Caco-2 (cell line): ENCODE results near the gene DOCK3. TPM values are rescaled to one million over a fixed set of nuclear protein-coding genes. Genes with fewer than 3 reads are reported as not detected.
A peak's percentile ranks its signal among the peaks of the same experiment; 100 is the strongest.

Source experiments
- BruUV-seq: library from RNA; stranded (reverse); fragments of 400-500 nt; replicated peaks from 2 replicates; lab custom pipeline; 2021; lab: Mats Ljungman, UMichigan
- CTCF ChIA-PET: fragments of 300-600 bp; sonication (Branson Sonifier 250); formaldehyde crosslinking; loops from one replicate; lab custom pipeline; 2022; ENCODE audit warnings: antibody characterized with exemption; lab: Charles Lee
- POLR2A ChIA-PET: fragments of 300-600 bp; sonication (Branson Sonifier 250); formaldehyde crosslinking; loops from one replicate; lab custom pipeline; 2022; ENCODE audit warnings: antibody characterized with exemption; lab: Charles Lee
- DNase-seq, 2 experiments: peaks; one replicate each; pipeline versions ENCODE4 v3.0.0 to v3.0.0-alpha.2; 2020 to 2022
- H3K27me3 ChIP-seq: replicated peaks from 2 replicates; pipeline ENCODE4 v1.6.0; 2011; ENCODE audit warnings: low read length; ENCODE audit not compliant: control insufficient read depth, insufficient read depth
- H3K36me3 ChIP-seq: 2 replicates; pipeline ENCODE4 v1.5.1; 2011; ENCODE audit warnings: low read length; ENCODE audit not compliant: control insufficient read depth, insufficient read depth
- H3K4me1 ChIP-seq: fragments of 250-450 bp; sonication (Bioruptor Pico); 2 replicates; pipeline ENCODE4 v1.5.1; 2020; ENCODE audit warnings: mild to moderate bottlenecking
- H3K4me3 ChIP-seq: 2 replicates; pipeline ENCODE4 v1.5.1; 2011; ENCODE audit warnings: low read depth, mild to moderate bottlenecking, control low read depth, low read length
- H3K9me3 ChIP-seq: fragments of 250-450 bp; sonication (Bioruptor Pico); 2 replicates; pipeline ENCODE4 v1.5.1; 2020; ENCODE audit warnings: mild to moderate bottlenecking, moderate library complexity
- H3K27ac Mint-ChIP-seq: one replicate; pipeline ENCODE4 v1.8.0; 2022; ENCODE audit warnings: mixed read lengths; ENCODE audit not compliant: unreplicated experiment
- H3K27me3 Mint-ChIP-seq: one replicate; pipeline ENCODE4 v1.8.0; 2022; ENCODE audit warnings: mixed read lengths; ENCODE audit not compliant: insufficient read depth, unreplicated experiment
- H3K36me3 Mint-ChIP-seq: one replicate; pipeline ENCODE4 v1.8.0; 2022; ENCODE audit warnings: mild to moderate bottlenecking, mixed read lengths; ENCODE audit not compliant: insufficient read depth, unreplicated experiment
- H3K4me1 Mint-ChIP-seq: one replicate; pipeline ENCODE4 v1.8.0; 2022; ENCODE audit warnings: low read depth, mixed read lengths; ENCODE audit not compliant: unreplicated experiment
- H3K4me3 Mint-ChIP-seq: one replicate; pipeline ENCODE4 v1.8.0; 2022; ENCODE audit warnings: mild to moderate bottlenecking, moderate library complexity, mixed read lengths; ENCODE audit not compliant: unreplicated experiment
- H3K9me3 Mint-ChIP-seq: one replicate; pipeline ENCODE4 v1.8.0; 2022; ENCODE audit warnings: mixed read lengths; ENCODE audit not compliant: unreplicated experiment
- CTCF ChIP-seq, 2 experiments: fragments of 200-600 bp in 1 of 2; IDR thresholded peaks; 1 replicate in 1 of 2; 2 replicates in 1 of 2; pipeline versions ENCODE4 v1.5.1 to v1.8.0; 2011 to 2022; ENCODE audit warnings: antibody characterized with exemption in 1 of 2, control low read depth in 1 of 2, inconsistent platforms in 1 of 2, low read depth in 1 of 2, low read length in 1 of 2, mild to moderate bottlenecking in 1 of 2, moderate library complexity in 1 of 2; ENCODE audit not compliant: insufficient read depth in 1 of 2, severe bottlenecking in 1 of 2, unreplicated experiment in 1 of 2
- intact Hi-C: fragments of 100-400 bp; cut with micrococcal nuclease; formaldehyde crosslinking; loops from one replicate; pipeline ENCODE4 v1.10.0; 2022; ENCODE audit not compliant: unreplicated experiment
- total RNA-seq: library from RNA; stranded (reverse); gene quantifications from 2 replicates; pipeline ENCODE4 v1.2.3, GENCODE V29; 2022

Gene DOCK3
- total RNA-seq, 1 experiment from 2014 or later, result 0.05 TPM

- TF ChIP-seq CTCF (IDR thresholded peaks at IDR 0.05; ENCODE audit: insufficient read depth in 1 of 2, low read depth in 1 of 2, low read length in 1 of 2, severe bottlenecking in 1 of 2, unreplicated experiment in 1 of 2), result no peak
- BruUV-seq, result no TSS peak
- Mint-ChIP-seq H3K4me1 (peaks cover 29% of the 10 kb centered on the region), H3K4me3 (peak overlapping the region; percentile 74), H3K36me3 (peaks cover 85% of the 10 kb centered on the region), H3K9me3 (no peaks in the 10 kb centered on the region), H3K27ac (peak overlapping the region; percentile 57), H3K27me3 (no peaks in the 10 kb centered on the region)
- H3K4me1 ChIP-seq, result peaks cover 29% of the 10 kb centered on the region
- DNase-seq, result no peak
- no peaks in the 10 kb centered on the region for H3K27me3 ChIP-seq
- H3K4me3 ChIP-seq, result no peak overlapping the region
- ChIA-PET CTCF (no interaction called here), POLR2A (interaction anchor here (0.6 kb wide), 1 partner anchor 27 kb away, joined by 3 read pairs; no protein-coding TSS in a partner anchor)
- H3K36me3 ChIP-seq, result peaks cover 7% of the 10 kb centered on the region
- H3K9me3 ChIP-seq, result no peaks in the 10 kb centered on the region
- intact Hi-C loops, result loop anchor here (5.0 kb wide), 1 partner anchor 289 kb away; no protein-coding TSS in a partner anchor
Observed at GRCh38 chr3:51393564-51393963, 718.8 kb downstream of the DOCK3 start.

GRCh38 chr3:51394541-51394940 lies 719.8 kb downstream of the DOCK3 start:
- H3K36me3 Mint-ChIP-seq, result peaks cover 81% of the 10 kb centered on the region
- H3K27me3 Mint-ChIP-seq, result no peaks in the 10 kb centered on the region
- no TSS peak for BruUV-seq
- Histone ChIP-seq H3K36me3 (peaks cover 7% of the 10 kb centered on the region), H3K4me1 (peaks cover 21% of the 10 kb centered on the region; the same call in 1 of the 2 replicates), H3K9me3 (no peaks in the 10 kb centered on the region), H3K4me3 (no peak overlapping the region), H3K27me3 (no peaks in the 10 kb centered on the region)
- H3K4me3 Mint-ChIP-seq, result no peak overlapping the region
- CTCF ChIA-PET, result no interaction called here
- intact Hi-C loops, result loop anchor here (5.0 kb wide), 1 partner anchor 288 kb away; no protein-coding TSS in a partner anchor
- peaks cover 19% of the 10 kb centered on the region for H3K4me1 Mint-ChIP-seq
- H3K9me3 Mint-ChIP-seq, result no peaks in the 10 kb centered on the region
- DNase-seq, result no peak
- TF ChIP-seq CTCF (IDR thresholded peaks at IDR 0.05; ENCODE audit: insufficient read depth in 1 of 2, low read depth in 1 of 2, low read length in 1 of 2, severe bottlenecking in 1 of 2, unreplicated experiment in 1 of 2), result no peak
- POLR2A ChIA-PET, result no interaction called here
- peak overlapping the region; percentile 71 for H3K27ac Mint-ChIP-seq

GRCh38 chr3:51395493-51396213 lies 720.9 kb downstream of the DOCK3 start:
- H3K9me3 Mint-ChIP-seq, result no peaks in the 10 kb centered on the region
- ChIA-PET CTCF (no interaction called here), POLR2A (interaction anchor here (0.6 to 1.1 kb wide), 3 partner anchors 10 to 778 kb away, joined by 3 read pairs; partner anchors contain the start of genes DCAF1, MANF and MAPKAPK3)
- Histone ChIP-seq H3K36me3 (peaks cover 6% of the 10 kb centered on the region), H3K4me1 (peaks cover 11% of the 10 kb centered on the region; the same call in 1 of the 2 replicates), H3K4me3 (no peak overlapping the region), H3K27me3 (no peaks in the 10 kb centered on the region), H3K9me3 (no peaks in the 10 kb centered on the region)
- BruUV-seq, result no TSS peak
- no peak overlapping the region for H3K4me3 Mint-ChIP-seq
- TF ChIP-seq CTCF (IDR thresholded peaks at IDR 0.05; ENCODE audit: insufficient read depth in 1 of 2, low read depth in 1 of 2, low read length in 1 of 2, severe bottlenecking in 1 of 2, unreplicated experiment in 1 of 2), result no peak
- H3K27ac Mint-ChIP-seq, result no peak overlapping the region
- no peaks in the 10 kb centered on the region for H3K27me3 Mint-ChIP-seq
- H3K4me1 Mint-ChIP-seq, result peaks cover 19% of the 10 kb centered on the region
- no peak for DNase-seq
- intact Hi-C loops, result no loop called here
- H3K36me3 Mint-ChIP-seq, result peaks cover 86% of the 10 kb centered on the region
